Urinary bladder (tissue), 4 donors: ENCODE measurements around the gene OSTF1. TPM values are rescaled to one million over a fixed set of nuclear protein-coding genes. Genes with fewer than 3 reads are reported as not detected.
A peak's percentile ranks its signal among the peaks of the same experiment; 100 is the strongest.

ENCODE experiments used
- DNase-seq: peaks from one replicate; pipeline ENCODE4 v3.0.0-alpha.2; 2015; ENCODE audit errors: extremely low spot score
- H3K27ac ChIP-seq: one replicate; pipeline ENCODE4 v1.5.1; 2013; ENCODE audit warnings: low read depth, mild to moderate bottlenecking, moderate library complexity
- H3K36me3 ChIP-seq: one replicate; pipeline ENCODE4 v1.6.1; 2013; ENCODE audit warnings: mild to moderate bottlenecking, moderate library complexity; ENCODE audit not compliant: insufficient read depth
- H3K4me1 ChIP-seq: one replicate; pipeline ENCODE4 v1.6.1; 2013; ENCODE audit warnings: mild to moderate bottlenecking, moderate library complexity; ENCODE audit not compliant: insufficient read depth
- H3K4me3 ChIP-seq: one replicate; pipeline ENCODE4 v1.5.1; 2013; ENCODE audit warnings: low read depth, low read length
- WGBS: extraction: QIAGEN DNeasy Blood & Tissue Kit; methylation state at CpG from one replicate; pipeline ENCODE4 v1.1.7; 2013; 5-methylcytosine and 5-hydroxymethylcytosine counted together
- polyA plus RNA-seq: library from polyadenylated mRNA; stranded (reverse); fragments of 200-250 nt; gene quantifications from one replicate; pipeline ENCODE4 v1.2.3, GENCODE V29; 2013
- total RNA-seq: library from RNA; depleted of rRNA; stranded (reverse); fragments of >200 nt; gene quantifications from one replicate; pipeline ENCODE4 v1.2.3, GENCODE V29; 2014
- donor health status: healthy with polysubstance abuse.
- donor health status: healthy.

OSTF1 gene
- total and polyA plus RNA-seq, 2 donors, result 32.7 to 32.9 TPM

DNA sequence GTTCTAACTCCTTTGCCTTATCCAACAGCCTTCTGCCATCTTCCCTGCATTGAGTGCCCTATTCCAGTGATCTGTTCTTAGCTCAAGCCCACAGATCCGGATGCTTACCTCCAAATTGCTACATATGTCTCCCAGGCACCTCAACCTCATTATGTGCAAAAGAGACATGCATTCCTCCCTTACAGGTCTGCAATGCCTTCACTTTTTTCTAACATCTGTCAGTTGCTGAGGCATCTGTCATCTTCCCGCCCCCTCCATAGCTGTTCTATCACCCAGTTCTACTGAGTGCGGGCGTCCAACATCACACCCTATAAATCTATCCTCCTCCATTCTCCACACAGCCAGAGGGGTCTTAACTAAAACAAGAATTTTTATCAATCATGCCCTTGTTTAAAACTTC is 20.4 kb upstream of the OSTF1 start:
- WGBS, result 70% methylated on average over 4 of the region's 4 CpGs
- Histone ChIP-seq H3K4me1 (no peaks in the 10 kb centered on the region), H3K27ac (no peak overlapping the region), H3K36me3 (no peaks in the 10 kb centered on the region), H3K4me3 (no peak overlapping the region)
- no peak for DNase-seq

DNA sequence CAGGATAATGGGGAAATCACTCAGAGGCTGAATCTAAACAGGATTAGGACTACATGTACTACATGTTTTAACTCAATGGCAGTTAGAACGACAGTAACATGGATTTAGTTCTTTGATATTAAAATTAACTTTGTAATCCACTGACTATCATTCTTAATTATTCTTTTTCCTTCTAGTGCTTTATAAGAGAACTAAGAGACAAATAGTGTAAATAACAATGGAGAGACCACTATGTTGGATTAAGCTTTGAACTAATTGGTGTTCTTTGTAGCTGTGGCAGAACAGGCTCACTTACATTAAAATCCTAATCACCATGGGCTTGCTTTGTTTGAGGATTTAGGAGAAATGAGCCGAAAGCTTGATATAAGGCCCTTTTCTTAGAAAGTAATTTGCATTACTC is 19.1 kb upstream of the OSTF1 start:
- no peak for DNase-seq
- 42% methylated on average over 2 of the region's 2 CpGs for WGBS
- no peak overlapping the region for H3K4me3 ChIP-seq
- H3K36me3 ChIP-seq, result no peaks in the 10 kb centered on the region
- no peak overlapping the region for H3K27ac ChIP-seq
- H3K4me1 ChIP-seq, result no peaks in the 10 kb centered on the region

DNA sequence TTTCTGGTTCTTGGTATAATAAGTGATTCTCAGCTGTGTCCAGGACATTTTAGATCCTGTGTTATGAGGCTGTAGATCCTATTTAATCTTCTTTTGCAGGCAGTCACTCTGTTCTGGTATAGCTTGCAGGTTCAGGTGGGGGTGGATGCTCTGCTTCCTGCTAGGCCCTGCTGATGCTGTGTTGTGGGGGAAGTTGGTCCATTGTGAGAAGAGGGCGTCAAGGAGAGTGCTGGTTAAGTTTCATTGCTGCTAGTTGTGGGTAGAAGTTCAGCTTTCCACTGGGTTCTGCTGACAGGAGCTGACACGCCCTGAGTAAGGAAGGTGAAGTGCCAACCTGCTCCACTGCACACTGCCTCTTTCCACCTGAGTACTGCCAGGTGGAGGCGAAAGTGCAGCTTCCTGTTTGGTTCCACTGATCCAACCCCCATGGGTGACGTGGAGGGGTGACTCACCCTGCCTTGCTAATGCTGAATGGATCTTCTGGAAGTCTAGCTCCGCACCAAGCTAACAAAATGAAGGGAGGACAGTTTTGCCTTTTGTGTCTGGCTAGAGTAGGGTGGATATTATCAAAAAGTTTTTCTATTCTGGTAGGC is 16.7 kb upstream of the OSTF1 start:
- Histone ChIP-seq H3K27ac (no peak overlapping the region), H3K4me1 (no peaks in the 10 kb centered on the region), H3K36me3 (peaks cover 4% of the 10 kb centered on the region), H3K4me3 (no peak overlapping the region)
- WGBS, result 81% methylated on average over 5 of the region's 5 CpGs
- DNase-seq, result no peak

DNA sequence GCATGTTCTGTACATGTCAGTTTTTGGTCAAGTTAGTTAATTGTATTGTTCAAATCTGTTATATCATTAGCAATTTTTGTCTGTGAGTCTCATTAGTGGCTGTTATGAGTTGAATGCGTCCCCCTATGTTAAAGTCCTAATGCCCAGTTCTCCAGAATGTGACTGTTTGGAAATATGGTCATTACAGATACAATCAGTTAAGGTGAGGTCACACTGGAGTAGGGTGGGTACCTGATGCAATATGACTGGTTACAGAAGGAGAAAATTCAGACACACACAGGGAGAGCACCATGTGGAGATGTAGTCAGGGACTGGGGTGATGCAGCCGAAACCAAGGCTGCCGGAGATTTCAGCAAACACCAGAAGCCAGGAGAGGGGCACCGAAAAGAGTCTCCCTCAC is 15.4 kb upstream of the OSTF1 start:
- Histone ChIP-seq H3K4me1 (no peaks in the 10 kb centered on the region), H3K4me3 (no peak overlapping the region), H3K27ac (no peak overlapping the region), H3K36me3 (peaks cover 4% of the 10 kb centered on the region)
- DNase-seq, result no peak
- WGBS, result 99% methylated on average over 4 of the region's 4 CpGs

GRCh38 chr9:75081632-75082031 is 6.7 kb upstream of the OSTF1 start:
- Histone ChIP-seq H3K27ac (no peak overlapping the region), H3K36me3 (no peaks in the 10 kb centered on the region), H3K4me1 (no peaks in the 10 kb centered on the region), H3K4me3 (no peak overlapping the region)
- WGBS, result 50% methylated on average over 2 of the region's 2 CpGs
- no peak for DNase-seq

DNA sequence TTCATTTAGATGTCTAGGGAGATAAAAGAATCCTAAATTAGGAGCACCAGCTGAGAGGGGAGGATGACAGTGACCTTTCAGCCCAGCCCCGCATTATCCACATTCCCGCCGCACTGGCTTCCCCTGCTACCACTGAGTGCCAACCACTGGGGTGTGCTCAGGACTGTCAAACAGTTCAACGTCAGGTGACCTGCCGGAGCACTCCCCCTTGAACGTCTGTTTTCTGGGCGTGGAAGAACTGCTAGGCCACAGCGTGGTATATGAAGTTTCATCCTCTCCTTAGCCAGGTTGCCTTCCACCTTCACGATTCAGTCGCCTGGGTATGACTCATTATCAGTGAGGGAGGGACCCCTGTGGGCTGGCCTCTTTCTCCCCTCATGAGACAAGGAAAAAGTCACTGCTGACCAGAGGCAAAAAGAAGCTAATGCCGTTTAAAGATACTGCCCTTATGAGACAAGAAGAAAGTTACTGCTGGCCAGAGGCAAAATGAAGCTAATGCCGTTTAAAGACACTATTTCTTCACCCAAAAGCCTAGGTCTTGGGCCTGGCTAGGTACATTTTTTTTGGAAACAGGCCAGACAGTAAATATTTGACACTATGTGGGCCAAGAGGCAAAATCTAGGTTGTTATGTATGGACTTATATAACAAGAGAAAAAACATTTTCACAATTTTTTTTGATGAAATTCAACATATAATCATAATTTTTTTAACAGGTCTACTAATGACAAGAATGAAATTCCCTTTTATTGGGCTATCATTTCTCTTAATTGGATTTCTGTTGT is 4.9 kb upstream of the OSTF1 start:
- H3K27ac ChIP-seq, result peak overlapping the region; percentile 57
- peak; percentile 51 for DNase-seq

DNA sequence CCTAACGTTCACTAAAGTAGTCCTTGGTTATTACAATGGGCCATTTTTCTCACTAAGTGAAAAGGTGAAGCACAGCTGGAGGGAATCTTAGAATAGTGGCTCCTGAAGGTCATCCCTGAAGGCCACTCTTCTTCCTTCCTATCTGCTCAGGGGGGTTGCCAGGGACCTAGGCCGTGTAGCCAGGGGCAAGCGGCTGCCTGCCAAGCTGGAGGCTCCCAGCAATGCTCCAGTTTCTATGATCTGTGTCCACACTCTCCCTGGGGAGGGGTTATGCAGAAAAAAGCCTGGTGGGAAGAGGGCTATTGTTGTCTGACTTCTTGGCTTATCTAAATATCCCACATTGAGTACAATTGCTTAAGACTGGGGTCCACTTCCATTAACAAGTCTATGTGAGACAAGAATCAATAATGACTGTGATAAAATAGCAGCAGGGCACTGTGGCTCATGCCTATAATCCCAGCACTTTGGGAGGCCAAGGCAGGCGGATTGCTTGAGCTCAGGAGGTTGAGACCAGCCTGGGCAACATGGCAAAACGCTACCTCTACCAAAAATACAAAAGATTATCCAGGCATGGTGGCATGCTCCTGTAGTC is 4.1 kb upstream of the OSTF1 start:
- Histone ChIP-seq H3K4me3 (no peak overlapping the region), H3K27ac (peak overlapping the region; percentile 68), H3K36me3 (no peaks in the 10 kb centered on the region), H3K4me1 (no peaks in the 10 kb centered on the region)
- 83% methylated on average over 5 of the region's 5 CpGs for WGBS
- no peak for DNase-seq

More for the DNA sequence above, 4.9 kb upstream of the OSTF1 start:
- 69% methylated on average over 12 of the region's 12 CpGs for WGBS
- Histone ChIP-seq H3K4me3 (no peak overlapping the region), H3K4me1 (no peaks in the 10 kb centered on the region), H3K36me3 (no peaks in the 10 kb centered on the region)

- peak; percentile 78 for DNase-seq
- Histone ChIP-seq H3K27ac (peak overlapping the region; percentile 14), H3K36me3 (no peaks in the 10 kb centered on the region), H3K4me1 (no peaks in the 10 kb centered on the region), H3K4me3 (no peak overlapping the region)
- WGBS, result 80% methylated on average over 1 of the region's 1 CpG
These were observed 2.7 kb upstream of the OSTF1 start for GRCh38 chr9:75085640-75086039.

DNA sequence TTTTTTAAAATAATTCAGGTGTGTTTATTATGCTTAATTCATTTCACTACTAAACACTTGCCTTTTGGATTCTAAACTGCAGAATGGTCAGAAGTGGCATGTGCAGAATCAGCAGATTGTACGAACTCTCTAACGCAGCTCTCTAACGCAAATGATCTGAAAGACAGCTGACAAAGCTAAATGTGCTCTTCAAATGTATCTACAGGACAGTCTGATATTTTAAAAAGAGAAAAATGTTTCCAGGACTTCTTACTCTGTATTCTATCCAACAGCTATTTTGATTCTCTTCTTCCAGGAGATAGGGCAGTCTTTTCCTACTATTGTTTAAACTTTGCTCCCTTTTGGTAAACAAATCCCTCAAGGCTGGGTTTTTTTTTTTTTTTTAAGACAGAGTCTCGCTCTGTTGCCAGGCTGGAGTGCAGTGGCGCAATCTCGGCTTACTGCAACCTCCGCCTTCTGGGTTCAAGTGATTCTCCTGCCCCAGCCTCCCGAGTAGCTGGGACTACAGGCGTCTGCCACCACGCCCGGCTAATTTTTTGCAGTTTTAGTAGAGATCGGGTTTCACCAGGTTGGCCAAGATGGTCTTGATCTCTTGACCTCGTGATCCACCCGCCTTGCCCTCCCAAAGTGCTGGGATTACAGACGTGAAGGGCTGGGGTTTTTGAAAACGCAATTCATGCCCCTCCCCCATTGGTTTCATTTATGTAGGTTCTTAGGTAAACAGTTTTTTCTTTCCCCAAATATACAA is 1.6 kb upstream of the OSTF1 start:
- 44% methylated on average over 16 of the region's 16 CpGs for WGBS
- Histone ChIP-seq H3K27ac (peak overlapping the region; percentile 68), H3K4me3 (peak overlapping the region; percentile 66), H3K4me1 (no peaks in the 10 kb centered on the region), H3K36me3 (no peaks in the 10 kb centered on the region)
- no peak for DNase-seq

DNA sequence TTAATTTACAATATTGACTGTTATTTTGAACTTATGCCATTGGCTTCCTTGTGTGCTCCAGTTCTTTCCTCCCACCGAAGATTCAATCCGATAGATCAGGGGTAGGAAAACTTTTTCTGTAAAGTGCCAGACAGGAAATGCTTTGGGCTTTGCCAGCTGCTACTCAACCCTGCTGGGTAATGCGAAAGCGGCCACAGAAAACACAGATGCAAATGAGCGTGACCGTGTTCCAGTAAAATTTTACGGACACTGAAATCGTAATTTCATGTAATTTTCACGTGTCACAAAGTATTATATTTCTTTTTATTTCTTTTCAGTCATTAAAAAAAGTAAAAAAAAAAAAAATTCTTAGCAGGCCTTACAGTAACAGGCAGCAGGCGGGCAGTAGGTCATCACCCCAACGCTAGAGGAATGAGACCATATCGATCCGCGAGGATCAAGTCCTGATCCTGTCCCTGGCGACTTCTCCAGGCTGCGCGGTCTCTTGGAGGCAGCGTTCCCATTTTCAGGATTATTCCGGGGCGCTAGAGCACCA is 958 bp upstream of the OSTF1 start:
- no peaks in the 10 kb centered on the region for H3K36me3 ChIP-seq
- peak overlapping the region; percentile 96 for H3K27ac ChIP-seq
- no peak for DNase-seq
- 7% methylated on average over 20 of the region's 20 CpGs for WGBS
- H3K4me1 ChIP-seq, result no peaks in the 10 kb centered on the region
- peak overlapping the region; percentile 66 for H3K4me3 ChIP-seq

- no peaks in the 10 kb centered on the region for H3K36me3 ChIP-seq
- peak overlapping the region; percentile 66 for H3K4me3 ChIP-seq
- peak overlapping the region; percentile 85 for H3K27ac ChIP-seq
- DNase-seq, result no peak
- no peaks in the 10 kb centered on the region for H3K4me1 ChIP-seq
- under 1% methylated on average over 43 of the region's 43 CpGs for WGBS
These were observed 495 bp downstream of the OSTF1 start for GRCh38 chr9:75088646-75089372.

DNA sequence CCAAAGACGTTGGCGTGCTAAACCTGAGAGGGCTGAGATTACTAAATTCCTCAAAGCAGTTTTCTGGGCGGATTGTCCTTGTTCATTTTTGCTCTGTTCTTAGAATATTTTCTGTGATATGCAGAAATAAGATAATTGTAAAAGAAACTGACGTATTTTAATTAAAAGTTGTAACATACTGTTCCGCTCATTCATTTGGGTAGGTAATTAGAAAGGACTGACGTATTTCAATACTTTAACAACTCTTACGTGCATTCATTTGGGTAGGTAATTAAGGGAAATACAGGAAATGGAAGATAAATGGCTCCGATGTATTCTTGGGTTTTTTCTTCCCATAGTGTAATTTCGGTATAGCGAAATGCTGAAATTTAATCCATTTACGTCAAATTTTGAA is 1.1 kb downstream of the OSTF1 start:
- H3K4me1 ChIP-seq, result no peaks in the 10 kb centered on the region
- no peak for DNase-seq
- no peaks in the 10 kb centered on the region for H3K36me3 ChIP-seq
- peak overlapping the region; percentile 66 for H3K4me3 ChIP-seq
- no peak overlapping the region for H3K27ac ChIP-seq
- 20% methylated on average over 11 of the region's 11 CpGs for whole genome bisulfite sequencing

- WGBS, result 92% methylated on average over 4 of the region's 4 CpGs
- H3K4me3 ChIP-seq, result no peak overlapping the region
- H3K27ac ChIP-seq, result no peak overlapping the region
- no peak for DNase-seq
- no peaks in the 10 kb centered on the region for H3K4me1 ChIP-seq
- no peaks in the 10 kb centered on the region for H3K36me3 ChIP-seq
These were observed 2.3 kb downstream of the OSTF1 start for GRCh38 chr9:75090579-75090978.
